Activated CD4-positive, alpha-beta T cell treated with anti-CD3 and anti-CD28 coated beads, Interleukin-2, amount 10 ng/mL, durations not matched to agents 7 days and 5 days (primary cell): Measurements from ENCODE around the gene GABPB2. TPM values are rescaled to one million over a fixed set of nuclear protein-coding genes. Genes with fewer than 3 reads are reported as not detected.

Experiments used
- CTCF ChIA-PET: fragments of 350-600 bp; sonication (Branson Sonifier 250); formaldehyde crosslinking; loops from one replicate; lab custom pipeline; 2021; ENCODE audit warnings: antibody characterized with exemption; lab: Charles Lee
- POLR2A ChIA-PET: fragments of 350-600 bp; sonication (Branson Sonifier 250); formaldehyde crosslinking; loops from one replicate; lab custom pipeline; 2021; ENCODE audit warnings: antibody characterized with exemption; lab: Charles Lee
- DNase-seq: peaks from one replicate; pipeline ENCODE4 v3.0.0-alpha.2; 2020
- H3K27ac Mint-ChIP-seq: one replicate; pipeline ENCODE4 v1.8.0; 2021; ENCODE audit warnings: mild to moderate bottlenecking, moderate library complexity, mixed read lengths
- H3K27me3 Mint-ChIP-seq: one replicate; pipeline ENCODE4 v1.8.0; 2021; ENCODE audit warnings: mixed read lengths
- H3K36me3 Mint-ChIP-seq: one replicate; pipeline ENCODE4 v1.8.0; 2021; ENCODE audit warnings: low read depth, mixed read lengths
- H3K4me1 Mint-ChIP-seq: one replicate; pipeline ENCODE4 v1.8.0; 2021; ENCODE audit warnings: mixed read lengths
- H3K4me3 Mint-ChIP-seq: one replicate; pipeline ENCODE4 v1.8.0; 2021; ENCODE audit warnings: mild to moderate bottlenecking, moderate library complexity, mixed read lengths
- H3K9me3 Mint-ChIP-seq: one replicate; pipeline ENCODE4 v1.8.0; 2021; ENCODE audit warnings: mixed read lengths
- total RNA-seq, 2 experiments: library from RNA; stranded (reverse); gene quantifications; one replicate each; pipeline ENCODE4 v1.2.3, GENCODE V29; 2021

The GABPB2 gene
- total RNA-seq, 2 experiments from 2014 or later, result 28.1 to 30.9 TPM

DNA sequence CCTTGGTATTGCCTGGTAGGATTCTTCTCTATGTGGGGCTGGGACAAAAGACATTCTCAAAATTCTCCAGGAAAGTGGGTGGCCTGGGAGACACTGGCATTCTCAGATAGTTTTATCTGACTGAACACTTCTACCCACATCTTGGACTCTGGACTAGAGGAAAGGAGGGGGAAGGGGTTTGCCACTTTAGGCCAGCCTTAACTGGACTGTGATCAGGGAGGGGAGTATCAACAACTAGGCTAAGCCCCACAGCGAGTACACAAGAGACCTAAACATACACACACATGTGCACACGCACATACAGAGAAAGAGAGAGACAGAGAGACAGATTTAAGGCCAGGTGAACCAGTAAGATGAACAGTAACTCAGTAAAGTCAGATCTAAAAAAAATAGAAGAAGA, 77.1 kb downstream of the GABPB2 start:
- ChIA-PET POLR2A (no interaction called here), CTCF (interaction anchor here (1.2 to 1.6 kb wide), 2 partner anchors 9 to 77 kb away, joined by 3 to 9 read pairs; partner anchors contain the start of genes GABPB2 and TNFAIP8L2)
- H3K36me3 Mint-ChIP-seq, result no peaks in the 10 kb centered on the region
- H3K27ac Mint-ChIP-seq, result no peak overlapping the region
- peak overlapping the region; percentile 86 for H3K4me3 Mint-ChIP-seq
- peaks cover 18% of the 10 kb centered on the region for H3K27me3 Mint-ChIP-seq
- H3K4me1 Mint-ChIP-seq, result peaks cover 16% of the 10 kb centered on the region
- no peaks in the 10 kb centered on the region for H3K9me3 Mint-ChIP-seq
- no peak for DNase-seq

GRCh38 chr1:151156515-151156819, 85.9 kb downstream of the GABPB2 start, which contains the start of gene TNFAIP8L2:
Gene TNFAIP8L2 (plus strand): TSS chr1:151156649. CDS start chr1:151158698, 2,049 bp downstream.
- CTCF ChIA-PET, result interaction anchor here (0.6 to 6.0 kb wide), 28 partner anchors 9 to 757 kb away, joined by 3 to 47 read pairs (median 4); partner anchors contain the start of genes CDC42SE1, GABPB2, LYSMD1 and SCNM1
- H3K4me3 Mint-ChIP-seq, result peak within 1 kb of the TSS; percentile 99
- DNase-seq, result peak; percentile 87
- no peaks in the 10 kb centered on the region for H3K27me3 Mint-ChIP-seq
- POLR2A ChIA-PET, result interaction anchor here (0.6 to 1.1 kb wide), 3 partner anchors 10 to 57 kb away, joined by 3 to 5 read pairs (median 3); no protein-coding TSS in a partner anchor
- peaks cover 57% of the 10 kb centered on the region for H3K4me1 Mint-ChIP-seq
- H3K9me3 Mint-ChIP-seq, result no peaks in the 10 kb centered on the region
- H3K27ac Mint-ChIP-seq, result peak within 1 kb of the TSS; percentile 97
- peaks cover 45% of the 10 kb centered on the region for H3K36me3 Mint-ChIP-seq

DNA sequence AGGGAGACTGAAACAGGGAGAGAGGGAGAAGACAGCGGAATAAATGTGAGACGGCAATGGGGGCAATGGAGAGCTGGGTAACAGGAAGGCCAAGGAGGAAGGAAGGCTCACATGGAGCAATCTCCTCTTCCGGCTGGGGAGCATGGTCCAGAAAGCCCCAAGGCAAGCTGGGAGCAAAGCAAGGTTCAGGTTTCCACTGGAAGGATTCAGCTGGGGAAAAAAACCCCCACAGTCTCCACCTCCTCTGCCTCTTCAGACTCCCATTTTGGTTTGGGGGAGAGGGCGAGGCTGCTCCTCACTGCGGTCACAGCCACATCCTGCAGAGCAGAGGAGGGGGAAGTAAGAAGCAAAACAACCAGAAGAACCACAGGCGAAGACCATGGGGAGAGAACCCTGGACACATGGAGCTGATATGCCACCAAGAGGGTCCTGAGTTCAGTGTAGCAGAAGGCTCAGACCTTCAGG, 86.5 kb downstream of the GABPB2 start:
- Mint-ChIP-seq H3K4me1 (peaks cover 60% of the 10 kb centered on the region), H3K36me3 (peaks cover 52% of the 10 kb centered on the region), H3K9me3 (no peaks in the 10 kb centered on the region), H3K27ac (peak overlapping the region; percentile 97), H3K27me3 (no peaks in the 10 kb centered on the region), H3K4me3 (peak overlapping the region; percentile 99)
- ChIA-PET CTCF (interaction anchor here (0.6 to 6.0 kb wide), 27 partner anchors 9 to 757 kb away, joined by 3 to 47 read pairs (median 4); partner anchors contain the start of genes CDC42SE1, GABPB2, LYSMD1 and SCNM1), POLR2A (interaction anchor here (1.0 to 1.1 kb wide), 3 partner anchors 9 to 97 kb away, joined by 3 read pairs; partner anchors contain the start of gene PSMD4)
- DNase-seq, result peak; percentile 83

DNA sequence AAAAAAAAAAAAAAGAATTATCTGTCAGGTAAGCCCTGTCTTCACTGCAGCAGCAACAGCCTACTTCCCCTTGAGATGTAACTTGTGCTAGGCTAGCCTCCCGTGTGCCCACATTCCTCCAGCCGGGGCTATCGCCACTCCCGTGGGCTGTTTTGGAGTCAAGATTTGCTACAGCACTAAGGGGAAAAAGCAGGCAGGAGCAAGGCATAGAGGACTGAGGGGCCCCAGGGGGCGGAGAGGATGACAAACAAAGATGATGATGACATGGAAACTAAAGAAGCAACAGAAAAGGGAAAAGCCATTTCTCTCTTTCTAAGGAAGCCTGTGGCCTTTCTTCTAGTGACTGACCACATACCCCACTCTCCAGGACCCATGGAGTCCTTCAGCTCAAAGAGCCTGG, 87.8 kb downstream of the GABPB2 start:
- H3K27ac Mint-ChIP-seq, result peak overlapping the region; percentile 97
- H3K27me3 Mint-ChIP-seq, result no peaks in the 10 kb centered on the region
- ChIA-PET POLR2A (interaction anchor here (1.1 to 1.4 kb wide), 2 partner anchors 31 to 96 kb away, joined by 3 read pairs; partner anchors contain the start of genes PSMD4 and VPS72), CTCF (interaction anchor here (1.0 to 2.1 kb wide), 6 partner anchors 9 to 134 kb away, joined by 3 to 7 read pairs (median 4); partner anchors contain the start of gene GABPB2)
- H3K4me3 Mint-ChIP-seq, result peak overlapping the region; percentile 99
- H3K4me1 Mint-ChIP-seq, result peaks cover 68% of the 10 kb centered on the region
- H3K36me3 Mint-ChIP-seq, result peaks cover 58% of the 10 kb centered on the region
- no peak for DNase-seq
- H3K9me3 Mint-ChIP-seq, result no peaks in the 10 kb centered on the region

DNA sequence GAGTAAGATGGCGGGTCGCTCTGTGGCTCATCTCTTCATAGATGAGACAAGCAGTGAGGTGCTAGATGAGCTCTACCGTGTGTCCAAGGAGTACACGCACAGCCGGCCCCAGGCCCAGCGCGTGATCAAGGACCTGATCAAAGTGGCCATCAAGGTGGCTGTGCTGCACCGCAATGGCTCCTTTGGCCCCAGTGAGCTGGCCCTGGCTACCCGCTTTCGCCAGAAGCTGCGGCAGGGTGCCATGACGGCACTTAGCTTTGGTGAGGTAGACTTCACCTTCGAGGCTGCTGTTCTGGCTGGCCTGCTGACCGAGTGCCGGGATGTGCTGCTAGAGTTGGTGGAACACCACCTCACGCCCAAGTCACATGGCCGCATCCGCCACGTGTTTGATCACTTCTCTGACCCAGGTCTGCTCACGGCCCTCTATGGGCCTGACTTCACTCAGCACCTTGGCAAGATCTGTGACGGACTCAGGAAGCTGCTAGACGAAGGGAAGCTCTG, 88.2 kb downstream of the GABPB2 start:
- peak overlapping the region; percentile 99 for H3K4me3 Mint-ChIP-seq
- H3K27me3 Mint-ChIP-seq, result no peaks in the 10 kb centered on the region
- POLR2A ChIA-PET, result interaction anchor here (1.4 kb wide), 1 partner anchor 31 kb away, joined by 3 read pairs; the partner anchor contains the start of gene VPS72

GRCh38 chr1:151159373-151159772, 88.8 kb downstream of the GABPB2 start:
- CTCF ChIA-PET, result interaction anchor here (0.9 to 2.1 kb wide), 6 partner anchors 10 to 135 kb away, joined by 3 to 6 read pairs (median 4); no protein-coding TSS in a partner anchor
- Mint-ChIP-seq H3K27me3 (no peaks in the 10 kb centered on the region), H3K27ac (peak overlapping the region; percentile 97), H3K4me1 (peaks cover 75% of the 10 kb centered on the region), H3K9me3 (no peaks in the 10 kb centered on the region), H3K4me3 (peak overlapping the region; percentile 99), H3K36me3 (peaks cover 62% of the 10 kb centered on the region)
- no peak for DNase-seq
- POLR2A ChIA-PET, result interaction anchor here (1.4 kb wide), 1 partner anchor 30 kb away, joined by 3 read pairs; the partner anchor contains the start of gene VPS72

More for the DNA sequence above, 88.2 kb downstream of the GABPB2 start:
- Mint-ChIP-seq H3K27ac (peak overlapping the region; percentile 97), H3K36me3 (peaks cover 58% of the 10 kb centered on the region), H3K4me1 (peaks cover 69% of the 10 kb centered on the region), H3K9me3 (no peaks in the 10 kb centered on the region)
- CTCF ChIA-PET, result interaction anchor here (0.9 to 2.1 kb wide), 7 partner anchors 9 to 134 kb away, joined by 3 to 6 read pairs (median 4); no protein-coding TSS in a partner anchor
- no peak for DNase-seq

DNA sequence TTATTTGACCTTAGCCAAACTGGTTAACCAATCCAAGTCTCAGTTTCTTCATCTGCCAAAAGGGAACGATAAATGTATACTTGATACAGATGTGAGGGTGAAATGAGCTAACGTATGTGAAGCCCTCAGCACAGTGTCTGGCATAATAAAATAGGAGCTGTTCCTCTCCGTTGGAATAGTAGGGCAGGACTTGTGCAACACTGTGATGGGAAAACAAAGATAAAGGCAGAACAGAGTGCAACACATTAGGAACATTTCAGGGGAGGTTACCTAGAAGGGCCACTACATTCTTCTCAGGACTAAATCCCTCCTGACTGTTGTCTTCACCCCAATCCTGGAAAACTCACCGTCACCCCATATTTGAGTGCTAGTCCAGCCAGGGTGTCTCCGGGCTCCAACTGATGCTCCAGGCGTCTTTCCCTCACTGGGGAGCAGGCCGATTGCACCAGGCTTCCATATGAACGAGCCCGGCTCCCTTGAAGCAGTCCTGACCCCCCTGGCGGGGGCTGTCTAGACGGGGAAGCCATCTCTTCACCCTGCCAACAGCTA, 94.2 kb downstream of the GABPB2 start:
- no peaks in the 10 kb centered on the region for H3K9me3 Mint-ChIP-seq
- no peak for DNase-seq
- no peaks in the 10 kb centered on the region for H3K27me3 Mint-ChIP-seq
- ChIA-PET POLR2A (no interaction called here), CTCF (interaction anchor here (1.2 to 3.4 kb wide), 3 partner anchors 9 to 83 kb away, joined by 3 to 13 read pairs (median 5); partner anchors contain the start of genes TNFAIP8L2 and VPS72)
- H3K4me1 Mint-ChIP-seq, result peaks cover 70% of the 10 kb centered on the region
- H3K36me3 Mint-ChIP-seq, result peaks cover 70% of the 10 kb centered on the region
- peak overlapping the region; percentile 92 for H3K27ac Mint-ChIP-seq
- H3K4me3 Mint-ChIP-seq, result peak overlapping the region; percentile 93

DNA sequence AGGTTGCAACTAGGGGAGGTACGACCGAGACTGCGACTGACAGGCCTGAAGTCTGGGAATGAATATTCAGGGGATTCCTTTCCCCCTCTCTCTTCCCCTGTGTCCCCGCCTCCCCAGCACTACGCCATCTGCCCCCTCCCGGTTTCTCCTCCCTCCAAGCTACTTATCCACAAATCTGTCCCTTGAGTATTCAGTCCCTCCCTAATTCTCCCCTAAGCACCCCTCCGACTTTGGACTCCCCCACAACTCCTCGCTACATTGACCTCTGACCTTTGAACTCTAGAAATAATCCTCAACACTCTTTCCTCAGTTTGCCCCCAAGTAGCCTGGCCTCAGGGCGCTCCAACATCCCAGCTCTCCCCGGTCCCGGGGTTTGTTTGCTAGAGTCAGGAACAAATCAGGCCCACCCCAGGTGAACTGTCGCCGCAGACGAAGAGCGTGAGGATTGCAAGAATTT, 94.7 kb downstream of the GABPB2 start:
- peaks cover 66% of the 10 kb centered on the region for H3K4me1 Mint-ChIP-seq
- no peaks in the 10 kb centered on the region for H3K9me3 Mint-ChIP-seq
- peak overlapping the region; percentile 92 for H3K27ac Mint-ChIP-seq
- CTCF ChIA-PET, result interaction anchor here (1.2 to 3.4 kb wide), 3 partner anchors 9 to 84 kb away, joined by 3 to 13 read pairs (median 5); partner anchors contain the start of genes TNFAIP8L2 and VPS72
- H3K27me3 Mint-ChIP-seq, result no peaks in the 10 kb centered on the region
- H3K4me3 Mint-ChIP-seq, result peak overlapping the region; percentile 93
- peaks cover 69% of the 10 kb centered on the region for H3K36me3 Mint-ChIP-seq
- no peak for DNase-seq
- POLR2A ChIA-PET, result no interaction called here

GRCh38 chr1:151165738-151166504, 95.4 kb downstream of the GABPB2 start, which contains the start of the genes LYSMD1 and SCNM1:
Gene LYSMD1 (minus strand): TSS chr1:151165902. CDS start chr1:151165258, 644 bp downstream.
Gene SCNM1 (plus strand): TSS chr1:151166144. CDS start chr1:151166153, 9 bp downstream.
- Mint-ChIP-seq H3K4me3 (peak within 1 kb of the TSS; percentile 93), H3K27ac (peak within 1 kb of the TSS; percentile 92), H3K4me1 (peaks cover 60% of the 10 kb centered on the region), H3K36me3 (peaks cover 69% of the 10 kb centered on the region), H3K9me3 (no peaks in the 10 kb centered on the region), H3K27me3 (no peaks in the 10 kb centered on the region)
- ChIA-PET CTCF (interaction anchor here (0.6 to 3.4 kb wide), 2 partner anchors 10 to 582 kb away, joined by 6 to 13 read pairs; partner anchors contain the start of gene TNFAIP8L2), POLR2A (interaction anchor here (0.9 kb wide), 1 partner anchor 9 kb away, joined by 3 read pairs; the partner anchor contains the start of gene TNFAIP8L2)
- DNase-seq, result peak; percentile 99

GRCh38 chr1:151166505-151166956, 96.0 kb downstream of the GABPB2 start:
- H3K27me3 Mint-ChIP-seq, result no peaks in the 10 kb centered on the region
- peak overlapping the region; percentile 93 for H3K4me3 Mint-ChIP-seq
- peak overlapping the region; percentile 92 for H3K27ac Mint-ChIP-seq
- POLR2A ChIA-PET, result interaction anchor here (0.9 kb wide), 1 partner anchor 10 kb away, joined by 3 read pairs; the partner anchor contains the start of gene TNFAIP8L2
- H3K4me1 Mint-ChIP-seq, result peaks cover 57% of the 10 kb centered on the region
- no peak for DNase-seq
- CTCF ChIA-PET, result interaction anchor here (0.6 to 3.4 kb wide), 4 partner anchors 10 to 582 kb away, joined by 3 to 13 read pairs (median 4); partner anchors contain the start of gene TNFAIP8L2
- H3K36me3 Mint-ChIP-seq, result peaks cover 66% of the 10 kb centered on the region
- no peaks in the 10 kb centered on the region for H3K9me3 Mint-ChIP-seq

- peak overlapping the region; percentile 93 for H3K4me3 Mint-ChIP-seq
- H3K36me3 Mint-ChIP-seq, result peaks cover 60% of the 10 kb centered on the region
- peaks cover 51% of the 10 kb centered on the region for H3K4me1 Mint-ChIP-seq
- POLR2A ChIA-PET, result interaction anchor here (0.9 kb wide), 1 partner anchor 11 kb away, joined by 3 read pairs; the partner anchor contains the start of gene TNFAIP8L2
- no peak for DNase-seq
- H3K9me3 Mint-ChIP-seq, result no peaks in the 10 kb centered on the region
- CTCF ChIA-PET, result interaction anchor here (0.7 to 3.4 kb wide), 4 partner anchors 9 to 102 kb away, joined by 3 to 13 read pairs (median 4); partner anchors contain the start of gene TNFAIP8L2
- H3K27me3 Mint-ChIP-seq, result no peaks in the 10 kb centered on the region
- peak overlapping the region; percentile 92 for H3K27ac Mint-ChIP-seq
These were observed 96.6 kb downstream of the GABPB2 start for GRCh38 chr1:151167116-151167515.
